MM.1S (cell line): Measurements from ENCODE around the gene ACSS1.

Experiments
- CTCF ChIP-seq: fragments of 300-600 bp; sonication (generic); IDR thresholded peaks from 2 replicates; pipeline ENCODE4 v1.5.1; 2016; ENCODE audit warnings: antibody characterized with exemption, low read length, mixed read lengths
- EZH2 ChIP-seq: fragments of 300-600 bp; sonication (generic); optimal IDR thresholded peaks from 2 replicates; pipeline ENCODE3; 2017; ENCODE audit warnings: low read depth, mild to moderate bottlenecking, antibody characterized with exemption, low read length, mixed read lengths
- EZH2phosphoT487 ChIP-seq: fragments of 300-600 bp; sonication (generic); IDR thresholded peaks from 2 replicates; pipeline ENCODE4 v1.6.1; 2018; ENCODE audit warnings: antibody characterized with exemption, low read length

GRCh38 chr20:25035921-25036320 is 22.0 kb downstream of the ACSS1 start:
- TF ChIP-seq CTCF, result no peak
- no peak for TF ChIP-seq EZH2
- no peak for TF ChIP-seq EZH2phosphoT487
